ENCODE results near the gene GM2A. TPM values are rescaled to one million over a fixed set of nuclear protein-coding genes. Genes with fewer than 3 reads are reported as not detected.
"Not testable (repeated sequence)": the region's sequence is repeated elsewhere in the genome, so short reads cannot be mapped to it uniquely, and the experiment has no call there.

Gene GM2A
- total and polyA plus RNA-seq, 9 of the 15 experiments (the other 6 are each of a cell fraction or from before 2014, with no cell fraction given): 5.8 to 36.0 (median 10.0) TPM

DNA sequence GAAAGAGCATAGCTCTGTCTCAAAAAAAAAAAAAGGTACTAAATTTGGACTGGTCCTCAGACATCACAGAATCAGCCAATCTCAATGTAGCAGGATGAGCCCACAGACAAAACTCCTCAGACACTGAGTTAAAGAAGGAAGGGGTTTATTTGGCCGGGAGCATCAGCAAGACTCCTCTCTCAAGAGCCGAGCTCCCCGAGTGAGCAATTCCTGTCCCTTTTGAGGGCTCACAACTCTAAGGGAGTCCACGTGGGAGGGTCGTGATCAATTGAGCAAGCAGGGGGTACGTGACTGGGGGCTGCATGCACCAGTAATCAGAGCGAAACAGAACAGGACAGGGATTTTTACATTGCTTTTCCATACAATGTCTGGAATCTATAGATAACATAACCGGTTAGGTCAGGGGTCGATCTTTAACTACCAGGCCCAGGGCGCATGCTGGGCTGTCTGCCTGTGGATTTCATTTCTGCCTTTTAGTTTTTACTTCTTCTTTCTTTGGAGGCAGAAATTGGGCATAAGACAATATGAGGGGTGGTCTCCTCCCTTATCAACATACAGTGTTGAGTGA, 12.6 kb upstream of the GM2A start:
- BruUV-seq (replicated peaks); H3K4me3 ChIP-seq; H3K4me1 ChIP-seq (replicated peaks in 1 of 2; ENCODE audit: control insufficient read depth in 2 of 2, insufficient read depth in 2 of 2, low read length in 2 of 2): not testable (repeated sequence)

More for the DNA sequence above, 12.6 kb upstream of the GM2A start:
- DNase-seq (ENCODE audit: extremely low read depth in 1 of 4, low spot score in 3 of 4); FAIRE-seq; intact Hi-C loops (cut with micrococcal nuclease); H3K79me2 ChIP-seq (ENCODE audit: control insufficient read depth, insufficient read depth, low read length); H3K9me1 ChIP-seq (ENCODE audit: control insufficient read depth, insufficient read depth, low read length); H3K4me2 ChIP-seq (ENCODE audit: insufficient read depth, low read length); H3K9ac ChIP-seq (ENCODE audit: insufficient read depth in 1 of 2, low read depth in 2 of 2, low read length in 2 of 2); ATAC-seq; in situ Hi-C loops (cut with MboI); H3K36me3 ChIP-seq (ENCODE audit: control insufficient read depth, insufficient read depth, low read length); H3K27ac ChIP-seq (ENCODE audit: extremely low read depth, low read depth, low read length); H2AFZ ChIP-seq (ENCODE audit: low read depth, low read length); H3K9me3 ChIP-seq (replicated peaks; ENCODE audit: control insufficient read depth, insufficient read depth, low read depth, low read length); H4K20me1 ChIP-seq (replicated peaks; ENCODE audit: control insufficient read depth, insufficient read depth, low read length); TF ChIP-seq NR2C1 (IDR thresholded peaks at IDR 0.05): not testable (repeated sequence)
- ChIA-PET POLR2A (interaction anchor here (0.5 to 1.5 kb wide), 3 partner anchors 59 to 215 kb away, joined by 3 read pairs; no protein-coding TSS in a partner anchor), CTCF (ENCODE audit: low intra/inter-chr PET ratio) (interaction anchor here (3.6 kb wide), 1 partner anchor 114 kb away, joined by 17 read pairs; no protein-coding TSS in a partner anchor)
- WGBS (ENCODE audit: insufficient coverage, low coverage, missing lambda C conversion rate): 10% methylated on average over 10 of the region's 10 CpGs
- peaks cover 0 to 12% of the 10 kb centered on the region in 2 experiments; a peak in 3 of 5 replicates for H3K27me3 ChIP-seq (ENCODE audit: control insufficient read depth in 2 of 2, insufficient read depth in 2 of 2, low read length in 2 of 2)
- TF ChIP-seq NR2C1 (tag; IDR thresholded peaks at IDR 0.05): peak; percentile 60; the same call in 1 of the 2 replicates
- peak; percentile 65; the same call in 1 of the 2 replicates for TF ChIP-seq TRIM28 (IDR thresholded peaks at IDR 0.05)
- peak; percentile 17 to 28; a peak in 1 of 4 replicates for TF ChIP-seq KDM1A (IDR thresholded peaks at IDR 0.05)
- TF ChIP-seq CBFA2T2 (conservative IDR thresholded peaks at IDR 0.05): peak; percentile 49
- TF ChIP-seq TCF3 (CRISPR knock-in tag; IDR thresholded peaks at IDR 0.05): peak; percentile 42
- TF ChIP-seq CBFA2T3 (IDR thresholded peaks at IDR 0.05): peak; percentile 53
- TF ChIP-seq TAL1 (IDR thresholded peaks at IDR 0.05): peak; percentile 52
- TF ChIP-seq ARID1B (IDR thresholded peaks at IDR 0.05): peak; percentile 36; the same call in 1 of the 2 replicates
